GM18498 (cell line): ENCODE measurements around the gene HIP1.
"Not testable (repeated sequence)": the region's sequence is repeated elsewhere in the genome, so short reads cannot be mapped to it uniquely, and the experiment has no call there.

ENCODE experiments used
- ATAC-seq: cut with Tn5 transposase; IDR thresholded peaks from one replicate; pipeline ENCODE4 v1.9.1; 2021; ENCODE audit warnings: mild to moderate bottlenecking, moderate library complexity; ENCODE audit not compliant: unreplicated experiment

HIP1 gene

GRCh38 chr7:75738604-75738974 lies at the start of gene HIP1:
TSS of gene HIP1 (minus strand) at chr7:75738941. CDS start at chr7:75738920, 21 bp downstream.
- peak; percentile 0 for ATAC-seq

GRCh38 chr7:75788154-75788847 lies 49.6 kb upstream of the HIP1 start:
- ATAC-seq: not testable (repeated sequence)

- ATAC-seq: not testable (repeated sequence)
These were observed 44.3 kb upstream of the HIP1 start for GRCh38 chr7:75783058-75783457.

GRCh38 chr7:75780647-75781273 lies 42.0 kb upstream of the HIP1 start:
- not testable (repeated sequence) for ATAC-seq

- ATAC-seq: not testable (repeated sequence)
These were observed 40.8 kb upstream of the HIP1 start for GRCh38 chr7:75779516-75779915.

GRCh38 chr7:75779035-75779434 lies 40.3 kb upstream of the HIP1 start:
- ATAC-seq: not testable (repeated sequence)

- no peak for ATAC-seq
These were observed 37.7 kb upstream of the HIP1 start for GRCh38 chr7:75776295-75776971.

- ATAC-seq: not testable (repeated sequence)
These were observed 35.2 kb upstream of the HIP1 start for GRCh38 chr7:75773958-75774357.

- ATAC-seq: no peak
These were observed 33.6 kb upstream of the HIP1 start, which contains the start of gene CCL26 for GRCh38 chr7:75772081-75773077. TSS of gene CCL26 (minus strand) at chr7:75772211. CDS start at chr7:75772176, 35 bp downstream.

- ATAC-seq: no peak
These were observed 32.5 kb upstream of the HIP1 start for GRCh38 chr7:75771224-75771623.

GRCh38 chr7:75762350-75762917 lies 23.7 kb upstream of the HIP1 start:
- peak; percentile 69 for ATAC-seq

GRCh38 chr7:75761801-75762200 lies 23.1 kb upstream of the HIP1 start:
- ATAC-seq: not testable (repeated sequence)

- no peak for ATAC-seq
These were observed 19.8 kb upstream of the HIP1 start for GRCh38 chr7:75758491-75758890.

- ATAC-seq: no peak
These were observed 19.1 kb upstream of the HIP1 start for GRCh38 chr7:75757860-75758259.

- ATAC-seq: no peak
These were observed 18.4 kb upstream of the HIP1 start for GRCh38 chr7:75756991-75757676.

GRCh38 chr7:75756206-75756990 lies 17.7 kb upstream of the HIP1 start:
- no peak for ATAC-seq

- ATAC-seq: no peak
These were observed 4.7 kb upstream of the HIP1 start for GRCh38 chr7:75743455-75743859.

GRCh38 chr7:75740846-75741497 lies 2.2 kb upstream of the HIP1 start:
- ATAC-seq: no peak
